ENCODE data around the gene IGFLR1.
A peak's percentile ranks its signal among the peaks of the same experiment; 100 is the strongest.

- TF ChIP-seq CTCF (IDR thresholded peaks at IDR 0.05) (no peak), POLR2A (IDR thresholded peaks at IDR 0.05) (peak in 2 of 4 donors; percentile 39 to 45)
These were observed 3.3 kb upstream of the IGFLR1 start, which contains the start of the genes PSENEN and U2AF1L4 for GRCh38 chr19:35745328-35746086.

Data from esophagus squamous epithelium (tissue), 4 donors.